Neuron (in vitro differentiated cells): ENCODE data around the gene KCNH4.

Source experiments
- H2AFZ ChIP-seq: one replicate; pipeline ENCODE4 v1.6.1; 2013; ENCODE audit warnings: low read depth, mild to moderate bottlenecking, inconsistent platforms, low read length, moderate library complexity
- H3K27me3 ChIP-seq: one replicate; pipeline ENCODE4 v1.6.1; 2013; ENCODE audit warnings: low read length; ENCODE audit not compliant: insufficient read depth
- H3K36me3 ChIP-seq: one replicate; pipeline ENCODE4 v1.6.1; 2013; ENCODE audit warnings: low read length; ENCODE audit not compliant: insufficient read depth
- H3K4me1 ChIP-seq: one replicate; pipeline ENCODE4 v1.6.1; 2013; ENCODE audit warnings: low read length; ENCODE audit not compliant: insufficient read depth
- H3K4me3 ChIP-seq: 2 replicates; pipeline ENCODE4 v1.5.1; 2013; ENCODE audit warnings: mild to moderate bottlenecking, low read length, moderate library complexity
- H3K9me3 ChIP-seq: one replicate; pipeline ENCODE4 v1.6.1; 2013; ENCODE audit warnings: low read length

KCNH4 gene

DNA sequence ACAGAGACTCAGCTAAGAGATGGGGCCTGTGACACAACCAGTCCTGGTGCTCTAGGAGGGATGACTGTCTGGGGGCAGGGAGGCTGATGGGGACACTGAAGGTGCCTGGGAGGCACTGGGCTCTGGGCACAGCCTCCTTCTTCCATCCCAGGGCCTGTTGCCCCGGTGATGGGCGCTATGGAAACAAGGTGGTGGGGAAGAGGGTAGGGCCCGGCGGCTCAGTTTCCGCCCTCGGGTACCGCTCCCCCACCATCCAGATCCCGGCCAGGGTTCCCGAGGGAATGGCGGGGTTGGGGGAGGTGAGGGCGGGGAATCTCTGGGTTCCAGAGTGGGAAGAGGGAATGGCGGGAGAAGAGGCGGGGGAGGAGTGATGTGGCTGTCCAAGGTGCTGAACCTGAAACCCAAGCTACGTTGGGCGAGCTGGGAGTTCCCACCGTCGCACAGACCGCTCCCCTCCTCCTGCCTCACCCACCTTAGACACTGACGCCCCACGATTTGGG is 981 bp downstream of the KCNH4 start:
- H2AFZ ChIP-seq, result no peak overlapping the region
- no peaks in the 10 kb centered on the region for H3K36me3 ChIP-seq
- H3K4me1 ChIP-seq, result peaks cover 26% of the 10 kb centered on the region
- H3K4me3 ChIP-seq, result peak overlapping the region; percentile 27
- H3K9me3 ChIP-seq, result no peaks in the 10 kb centered on the region
- H3K27me3 ChIP-seq, result peaks cover 27% of the 10 kb centered on the region

DNA sequence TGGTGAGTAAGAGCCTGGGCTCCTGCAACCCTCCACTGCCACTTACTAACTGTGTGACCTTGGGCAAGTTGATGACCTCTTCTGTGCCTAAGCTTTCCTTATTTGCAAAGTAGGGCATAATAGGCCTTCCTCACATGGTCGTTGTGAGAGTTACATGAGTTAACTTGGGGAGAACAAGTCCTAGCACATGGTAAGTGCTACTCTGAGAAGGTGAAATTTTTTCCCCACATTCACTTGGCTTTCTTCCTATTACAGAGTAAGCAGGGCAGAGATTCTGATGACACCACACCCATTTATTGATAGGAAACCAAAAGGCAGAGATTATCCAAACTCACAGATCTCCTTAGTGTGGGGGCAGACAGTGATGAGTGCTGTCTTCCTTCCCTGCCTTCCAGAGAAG is 1.6 kb downstream of the KCNH4 start:
- Histone ChIP-seq H3K9me3 (no peaks in the 10 kb centered on the region), H3K27me3 (peaks cover 27% of the 10 kb centered on the region), H3K36me3 (no peaks in the 10 kb centered on the region), H3K4me1 (peaks cover 20% of the 10 kb centered on the region), H3K4me3 (no peak overlapping the region), H2AFZ (no peak overlapping the region)

- H3K36me3 ChIP-seq, result no peaks in the 10 kb centered on the region
- H3K4me3 ChIP-seq, result no peak overlapping the region
- H3K9me3 ChIP-seq, result no peaks in the 10 kb centered on the region
- H3K4me1 ChIP-seq, result peaks cover 18% of the 10 kb centered on the region
- peaks cover 27% of the 10 kb centered on the region for H3K27me3 ChIP-seq
- no peak overlapping the region for H2AFZ ChIP-seq
Observed at GRCh38 chr17:42178817-42179216, 2.1 kb downstream of the KCNH4 start.

DNA sequence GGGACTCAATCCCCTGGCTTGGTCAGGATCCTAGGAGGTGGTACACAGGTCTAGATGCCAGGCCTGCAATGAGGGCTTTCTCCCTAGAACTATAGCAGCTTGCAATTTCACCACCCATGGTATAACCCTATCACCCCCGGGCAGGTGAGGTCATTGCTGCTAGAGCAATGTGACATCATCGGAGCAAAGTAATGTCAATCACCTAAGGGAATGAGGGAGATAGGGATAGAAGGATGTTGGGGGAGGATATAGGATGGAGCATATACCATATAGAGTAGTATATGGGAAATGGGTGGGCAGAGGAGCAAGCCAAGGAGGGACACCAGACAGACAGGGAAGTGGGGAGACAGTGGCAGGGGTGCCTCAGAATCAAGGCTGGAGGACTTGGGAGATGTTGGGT is 3.3 kb downstream of the KCNH4 start:
- Histone ChIP-seq H3K4me3 (no peak overlapping the region), H3K27me3 (peaks cover 27% of the 10 kb centered on the region), H3K36me3 (no peaks in the 10 kb centered on the region), H3K9me3 (no peaks in the 10 kb centered on the region), H2AFZ (no peak overlapping the region), H3K4me1 (peaks cover 12% of the 10 kb centered on the region)

DNA sequence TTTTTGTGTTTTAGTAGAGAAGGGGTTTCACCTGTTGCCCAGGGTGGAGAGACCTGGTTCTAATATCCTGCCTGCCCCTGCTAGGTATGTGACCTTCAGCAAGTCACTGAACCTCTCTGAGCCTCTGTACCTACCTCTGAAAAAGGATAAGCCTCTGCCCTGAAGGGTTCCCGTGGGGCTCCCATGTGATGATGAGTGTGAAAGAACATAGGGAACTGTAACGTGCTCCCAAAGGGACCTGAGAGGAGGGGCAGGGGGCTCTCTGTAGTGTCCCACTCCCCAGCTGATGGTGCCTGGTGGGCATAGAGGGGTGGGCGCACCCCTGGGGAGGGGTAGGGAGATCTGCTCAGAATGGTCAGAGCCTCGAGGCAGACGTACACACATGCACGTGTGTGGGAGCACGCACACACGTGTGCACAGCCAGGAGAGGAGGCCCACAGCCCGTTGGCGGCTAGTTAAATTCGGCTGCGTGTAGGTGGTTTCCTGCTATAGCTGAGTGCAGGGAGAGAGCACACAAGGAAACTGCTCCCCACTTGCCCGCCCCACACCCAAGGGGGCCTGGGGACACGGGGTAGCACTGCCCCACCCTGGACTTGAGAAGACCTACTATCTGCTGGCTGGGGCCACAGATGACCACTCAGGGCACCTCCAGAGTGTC is 6.7 kb downstream of the KCNH4 start:
- peaks cover 2% of the 10 kb centered on the region for H3K27me3 ChIP-seq
- H3K4me3 ChIP-seq, result no peak overlapping the region
- no peaks in the 10 kb centered on the region for H3K36me3 ChIP-seq
- H3K9me3 ChIP-seq, result no peaks in the 10 kb centered on the region
- no peak overlapping the region for H2AFZ ChIP-seq
- H3K4me1 ChIP-seq, result no peaks in the 10 kb centered on the region

GRCh38 chr17:42171831-42172230 is 9.1 kb downstream of the KCNH4 start:
- H3K27me3 ChIP-seq, result no peaks in the 10 kb centered on the region
- H3K36me3 ChIP-seq, result no peaks in the 10 kb centered on the region
- H3K4me3 ChIP-seq, result no peak overlapping the region
- H2AFZ ChIP-seq, result no peak overlapping the region
- no peaks in the 10 kb centered on the region for H3K4me1 ChIP-seq
- H3K9me3 ChIP-seq, result no peaks in the 10 kb centered on the region

GRCh38 chr17:42169351-42169750 is 11.6 kb downstream of the KCNH4 start:
- Histone ChIP-seq H3K4me1 (no peaks in the 10 kb centered on the region), H3K4me3 (no peak overlapping the region), H3K9me3 (no peaks in the 10 kb centered on the region), H3K27me3 (no peaks in the 10 kb centered on the region), H3K36me3 (no peaks in the 10 kb centered on the region), H2AFZ (no peak overlapping the region)

- H3K9me3 ChIP-seq, result no peaks in the 10 kb centered on the region
- no peaks in the 10 kb centered on the region for H3K27me3 ChIP-seq
- no peaks in the 10 kb centered on the region for H3K4me1 ChIP-seq
- H2AFZ ChIP-seq, result no peak overlapping the region
- H3K4me3 ChIP-seq, result no peak overlapping the region
- no peaks in the 10 kb centered on the region for H3K36me3 ChIP-seq
Observed at GRCh38 chr17:42167807-42168206, 13.1 kb downstream of the KCNH4 start.

GRCh38 chr17:42166196-42166763 is 14.7 kb downstream of the KCNH4 start:
- Histone ChIP-seq H3K9me3 (no peaks in the 10 kb centered on the region), H3K4me1 (no peaks in the 10 kb centered on the region), H3K36me3 (no peaks in the 10 kb centered on the region), H3K27me3 (no peaks in the 10 kb centered on the region), H2AFZ (no peak overlapping the region), H3K4me3 (no peak overlapping the region)

GRCh38 chr17:42165751-42166150 is 15.2 kb downstream of the KCNH4 start:
- Histone ChIP-seq H2AFZ (no peak overlapping the region), H3K9me3 (no peaks in the 10 kb centered on the region), H3K4me3 (no peak overlapping the region), H3K27me3 (no peaks in the 10 kb centered on the region), H3K4me1 (no peaks in the 10 kb centered on the region), H3K36me3 (no peaks in the 10 kb centered on the region)

DNA sequence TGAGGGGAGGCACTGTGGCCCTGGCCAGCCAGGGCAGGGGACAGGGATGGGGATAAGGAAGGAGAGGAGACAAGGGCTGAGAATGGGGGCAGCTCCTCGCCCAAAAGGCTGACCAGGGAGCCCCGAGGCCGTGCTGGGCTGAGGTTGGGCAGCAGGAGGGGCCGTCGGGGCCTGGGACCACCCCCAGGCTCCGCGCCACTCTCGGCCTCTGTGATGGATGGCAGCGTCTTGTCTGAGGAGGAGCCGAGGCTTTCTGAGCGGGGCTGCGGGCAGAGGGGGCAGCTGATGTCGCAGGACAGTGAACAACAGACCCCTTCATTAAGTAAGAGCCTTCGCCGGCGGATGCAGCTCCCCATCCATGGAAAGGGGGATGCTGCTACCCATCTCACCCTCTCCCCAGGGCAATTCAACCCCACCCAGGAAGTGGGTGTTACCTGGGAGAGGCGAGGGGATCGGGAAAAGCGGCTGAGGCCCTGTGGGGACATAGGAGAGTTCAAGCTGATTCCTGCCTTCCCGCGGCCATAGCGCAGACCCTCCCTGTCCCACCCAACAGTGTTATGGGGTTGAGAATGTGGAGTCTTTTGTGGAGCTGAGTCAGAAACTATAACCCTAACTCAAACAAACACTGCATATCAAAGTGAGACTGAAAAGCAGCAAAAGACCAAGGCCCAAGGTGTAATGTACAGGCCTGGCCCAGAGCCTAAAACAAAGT is 17.1 kb downstream of the KCNH4 start:
- H3K27me3 ChIP-seq, result no peaks in the 10 kb centered on the region
- H3K36me3 ChIP-seq, result no peaks in the 10 kb centered on the region
- H3K4me3 ChIP-seq, result no peak overlapping the region
- H3K9me3 ChIP-seq, result no peaks in the 10 kb centered on the region
- peaks cover 11% of the 10 kb centered on the region for H3K4me1 ChIP-seq
- no peak overlapping the region for H2AFZ ChIP-seq

GRCh38 chr17:42163113-42163512 is 17.8 kb downstream of the KCNH4 start:
- Histone ChIP-seq H3K9me3 (no peaks in the 10 kb centered on the region), H3K27me3 (no peaks in the 10 kb centered on the region), H3K36me3 (no peaks in the 10 kb centered on the region), H3K4me1 (peaks cover 11% of the 10 kb centered on the region), H3K4me3 (no peak overlapping the region), H2AFZ (no peak overlapping the region)

DNA sequence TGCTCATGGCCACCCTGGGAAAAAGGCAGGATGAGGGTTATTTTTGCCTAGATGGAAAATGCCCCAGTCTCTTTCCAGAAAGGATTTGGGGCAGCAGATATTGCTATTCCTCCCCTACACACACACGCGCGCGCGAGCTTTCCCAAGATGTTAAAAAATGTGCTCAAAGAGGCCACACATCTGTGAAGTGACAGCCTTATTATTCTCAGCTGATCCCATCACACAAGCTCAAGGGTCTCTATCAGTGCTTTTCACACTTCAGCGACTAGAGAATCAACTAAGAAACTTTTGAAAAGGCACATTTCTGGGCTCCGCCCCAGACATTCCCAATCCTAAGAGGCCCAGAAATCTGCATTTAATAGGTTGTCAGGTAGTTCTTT is 20.4 kb downstream of the KCNH4 start:
- no peaks in the 10 kb centered on the region for H3K9me3 ChIP-seq
- H3K27me3 ChIP-seq, result no peaks in the 10 kb centered on the region
- H3K4me1 ChIP-seq, result peaks cover 11% of the 10 kb centered on the region
- no peak overlapping the region for H3K4me3 ChIP-seq
- peak overlapping the region; percentile 20 for H2AFZ ChIP-seq
- no peaks in the 10 kb centered on the region for H3K36me3 ChIP-seq
